ENCODE data around the gene AURKAIP1.

Gene AURKAIP1

GRCh38 chr1:1398677-1399186 is 23.7 kb upstream of the AURKAIP1 start:
- no peak for DNase-seq (ENCODE audit: low spot score)
- in situ Hi-C loops (cut with MboI; ENCODE audit: low sequenced_read_pairs, unreplicated experiment), result no loop called here
- no peak for TF ChIP-seq CTCF (IDR thresholded peaks at IDR 0.05; ENCODE audit: borderline replicate concordance, control extremely low read depth, extremely low read depth, insufficient read depth, missing control alignments)

GRCh38 chr1:1397839-1398523 is 23.0 kb upstream of the AURKAIP1 start:
- DNase-seq (ENCODE audit: low spot score), result no peak
- no peak for TF ChIP-seq CTCF (IDR thresholded peaks at IDR 0.05; ENCODE audit: borderline replicate concordance, control extremely low read depth, extremely low read depth, insufficient read depth, missing control alignments)
- in situ Hi-C loops (cut with MboI; ENCODE audit: low sequenced_read_pairs, unreplicated experiment), result no loop called here

- no peak for TF ChIP-seq CTCF (IDR thresholded peaks at IDR 0.05; ENCODE audit: borderline replicate concordance, control extremely low read depth, extremely low read depth, insufficient read depth, missing control alignments)
- DNase-seq (ENCODE audit: low spot score), result no peak
- in situ Hi-C loops (cut with MboI; ENCODE audit: low sequenced_read_pairs, unreplicated experiment), result no loop called here
Measured at GRCh38 chr1:1395166-1395565, 20.2 kb upstream of the AURKAIP1 start.

- in situ Hi-C loops (cut with MboI; ENCODE audit: low sequenced_read_pairs, unreplicated experiment), result no loop called here
- DNase-seq (ENCODE audit: low spot score), result no peak
- no peak for TF ChIP-seq CTCF (IDR thresholded peaks at IDR 0.05; ENCODE audit: borderline replicate concordance, control extremely low read depth, extremely low read depth, insufficient read depth, missing control alignments)
Measured at GRCh38 chr1:1394116-1394515, 19.1 kb upstream of the AURKAIP1 start.

GRCh38 chr1:1393428-1393827 is 18.4 kb upstream of the AURKAIP1 start:
- DNase-seq (ENCODE audit: low spot score), result no peak
- no peak for TF ChIP-seq CTCF (IDR thresholded peaks at IDR 0.05; ENCODE audit: borderline replicate concordance, control extremely low read depth, extremely low read depth, insufficient read depth, missing control alignments)
- in situ Hi-C loops (cut with MboI; ENCODE audit: low sequenced_read_pairs, unreplicated experiment), result no loop called here

- DNase-seq (ENCODE audit: low spot score), result no peak
- no peak for TF ChIP-seq CTCF (IDR thresholded peaks at IDR 0.05; ENCODE audit: borderline replicate concordance, control extremely low read depth, extremely low read depth, insufficient read depth, missing control alignments)
- in situ Hi-C loops (cut with MboI; ENCODE audit: low sequenced_read_pairs, unreplicated experiment), result no loop called here
Measured at GRCh38 chr1:1393014-1393413, 18.0 kb upstream of the AURKAIP1 start.
